GM19025 (cell line): Measurements from ENCODE around the gene TBCD.

ENCODE experiments used
- ATAC-seq: cut with Tn5 transposase; IDR thresholded peaks from one replicate; pipeline ENCODE4 v1.9.1; 2021; ENCODE audit warnings: mild to moderate bottlenecking, low read depth, moderate library complexity; ENCODE audit not compliant: unreplicated experiment

TBCD gene

GRCh38 chr17:82929011-82929622 lies 177.3 kb downstream of the TBCD start:
- no peak for ATAC-seq

- ATAC-seq: no peak
Observed at GRCh38 chr17:82929676-82930042, 177.8 kb downstream of the TBCD start.

GRCh38 chr17:82930043-82930923 lies 178.4 kb downstream of the TBCD start:
- no peak for ATAC-seq

- ATAC-seq: no peak
Observed at GRCh38 chr17:82930924-82931698, 179.2 kb downstream of the TBCD start.

GRCh38 chr17:82931699-82932517 lies 180.0 kb downstream of the TBCD start:
- ATAC-seq: no peak

GRCh38 chr17:82932518-82933310 lies 180.8 kb downstream of the TBCD start:
- no peak for ATAC-seq

- ATAC-seq: no peak
Observed at GRCh38 chr17:82933911-82934310, 182.0 kb downstream of the TBCD start.

GRCh38 chr17:82935966-82936767 lies 184.3 kb downstream of the TBCD start:
- no peak for ATAC-seq

GRCh38 chr17:82936768-82937171 lies 184.9 kb downstream of the TBCD start:
- no peak for ATAC-seq

- ATAC-seq: no peak
Observed at GRCh38 chr17:82937411-82938371, 185.8 kb downstream of the TBCD start.

GRCh38 chr17:82938486-82938872 lies 186.6 kb downstream of the TBCD start:
- no peak for ATAC-seq

GRCh38 chr17:82938873-82939620 lies 187.2 kb downstream of the TBCD start:
- ATAC-seq: no peak

- no peak for ATAC-seq
Observed at GRCh38 chr17:82939621-82940135, 187.8 kb downstream of the TBCD start.

GRCh38 chr17:82940226-82941020 lies 188.6 kb downstream of the TBCD start:
- ATAC-seq: no peak

- no peak for ATAC-seq
Observed at GRCh38 chr17:82941021-82942001, 189.4 kb downstream of the TBCD start.
